SK-N-SH (cell line): Measurements from ENCODE around the gene PARVB.

Experiments
- CTCF ChIP-seq: fragments of 200-600 bp; sonication (generic); IDR thresholded peaks from 2 replicates; pipeline ENCODE4 v1.6.1; 2017; ENCODE audit warnings: antibody characterized with exemption, mild to moderate bottlenecking, moderate library complexity
- ELF1 ChIP-seq: IDR thresholded peaks from 2 replicates; pipeline ENCODE4 v1.4.0; 2012
- EZH2phosphoT487 ChIP-seq: fragments of 200-600 bp; sonication (generic); IDR thresholded peaks from 2 replicates; pipeline ENCODE4 v1.6.1; 2017; ENCODE audit warnings: low read depth, mixed run types, mild to moderate bottlenecking, antibody characterized with exemption, moderate library complexity, borderline replicate concordance
- JUND ChIP-seq: IDR thresholded peaks from 2 replicates; pipeline ENCODE4 v1.4.0; 2012
- MAX ChIP-seq: IDR thresholded peaks from 2 replicates; pipeline ENCODE4 v1.4.0; 2012; ENCODE audit warnings: low read depth
- POLR2AphosphoS5 ChIP-seq: IDR thresholded peaks from 2 replicates; pipeline ENCODE4 v1.6.1; 2012; ENCODE audit warnings: low read depth, low read length
- RAD21 ChIP-seq: IDR thresholded peaks from 2 replicates; pipeline ENCODE4 v1.6.1; 2012; ENCODE audit warnings: mild to moderate bottlenecking, low read length
- REST ChIP-seq: IDR thresholded peaks from 2 replicates; pipeline ENCODE4 v1.6.1; 2012; ENCODE audit warnings: mild to moderate bottlenecking, low read depth, low read length, moderate library complexity
- USF1 ChIP-seq: IDR thresholded peaks from 2 replicates; pipeline ENCODE4 v1.4.0; 2012; ENCODE audit warnings: low read depth, borderline replicate concordance

- TF ChIP-seq REST: no peak
- TF ChIP-seq CTCF: no peak
- TF ChIP-seq MAX: no peak
- TF ChIP-seq EZH2phosphoT487: no peak
- TF ChIP-seq JUND: no peak
- TF ChIP-seq POLR2AphosphoS5: no peak
- no peak for TF ChIP-seq USF1
- TF ChIP-seq RAD21: no peak
- no peak for TF ChIP-seq ELF1
Observed at GRCh38 chr22:44159811-44160210, 135.7 kb downstream of the PARVB start.
